GM08714 (cell line): ENCODE data around the gene HP1BP3.
"Not testable (repeated sequence)": the region's sequence is repeated elsewhere in the genome, so short reads cannot be mapped to it uniquely, and the experiment has no call there.

Experiments
- H3K4me3 ChIP-seq: fragments of 200-500 bp; sonication (Bioruptor generic); 2 replicates; pipeline ENCODE4 v1.5.1; 2014; ENCODE audit warnings: mild to moderate bottlenecking, low read length, inconsistent platforms
- ZNF274 ChIP-seq: IDR thresholded peaks from 2 replicates; pipeline ENCODE4 v1.6.1; 2012; ENCODE audit warnings: mild to moderate bottlenecking, low read depth, low read length

Gene HP1BP3

GRCh38 chr1:20726118-20726911 lies 60.8 kb downstream of the HP1BP3 start:
- no peak for TF ChIP-seq ZNF274
- no peak overlapping the region for H3K4me3 ChIP-seq

GRCh38 chr1:20725189-20726117 lies 61.7 kb downstream of the HP1BP3 start:
- TF ChIP-seq ZNF274, result no peak
- H3K4me3 ChIP-seq, result no peak overlapping the region

- no peak overlapping the region for H3K4me3 ChIP-seq
- TF ChIP-seq ZNF274, result no peak
Measured at GRCh38 chr1:20724364-20725188, 62.5 kb downstream of the HP1BP3 start.

GRCh38 chr1:20723537-20724363 lies 63.4 kb downstream of the HP1BP3 start:
- TF ChIP-seq ZNF274, result no peak

GRCh38 chr1:20723159-20723536 lies 64.0 kb downstream of the HP1BP3 start:
- TF ChIP-seq ZNF274, result no peak
- no peak overlapping the region for H3K4me3 ChIP-seq

More at GRCh38 chr1:20723537-20724363, 63.4 kb downstream of the HP1BP3 start:
- no peak overlapping the region for H3K4me3 ChIP-seq

GRCh38 chr1:20721117-20722061 lies 65.7 kb downstream of the HP1BP3 start:
- no peak for TF ChIP-seq ZNF274
- no peak overlapping the region for H3K4me3 ChIP-seq

GRCh38 chr1:20720631-20721091 lies 66.4 kb downstream of the HP1BP3 start:
- no peak overlapping the region for H3K4me3 ChIP-seq
- no peak for TF ChIP-seq ZNF274

- H3K4me3 ChIP-seq, result no peak overlapping the region
- TF ChIP-seq ZNF274, result no peak
Measured at GRCh38 chr1:20719871-20720620, 67.1 kb downstream of the HP1BP3 start.

- TF ChIP-seq ZNF274, result no peak
- H3K4me3 ChIP-seq, result no peak overlapping the region
Measured at GRCh38 chr1:20719261-20719660, 67.8 kb downstream of the HP1BP3 start.

- H3K4me3 ChIP-seq, result not testable (repeated sequence)
Measured at GRCh38 chr1:20718343-20718882, 68.7 kb downstream of the HP1BP3 start.
